Measurements from ENCODE around the gene CCDC12.

The CCDC12 gene

DNA sequence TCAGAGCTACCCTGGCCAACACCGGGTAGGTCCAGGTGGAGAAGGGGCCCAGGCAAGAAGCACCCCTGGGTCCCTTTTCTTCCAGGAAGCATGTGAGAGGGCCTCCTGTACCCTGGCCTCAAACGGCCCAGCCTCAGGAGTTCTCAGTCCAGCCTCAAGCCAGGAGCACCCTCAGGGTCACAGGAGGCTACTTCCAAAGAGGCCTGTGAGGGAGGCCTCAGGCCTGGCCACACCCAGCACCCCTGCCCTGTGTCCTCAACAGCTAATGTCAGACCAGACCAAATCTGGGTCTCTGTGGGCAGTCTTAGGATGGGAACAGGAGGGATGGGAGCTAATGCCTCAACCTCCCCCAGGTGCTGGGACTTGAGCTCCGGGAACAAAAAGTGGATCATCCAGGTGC, 75.5 kb downstream of the CCDC12 start:
- H3K27me3 ChIP-seq (ENCODE audit: control insufficient read depth, insufficient read depth, low read length), result no peaks in the 10 kb centered on the region
- no peaks in the 10 kb centered on the region for H3K9me3 ChIP-seq (ENCODE audit: control insufficient read depth, insufficient read depth, low read length)
- H3K4me3 ChIP-seq (ENCODE audit: low read depth, low read length), result no peak overlapping the region
- no peaks in the 10 kb centered on the region for H3K36me3 ChIP-seq (ENCODE audit: control insufficient read depth, insufficient read depth, low read length)
- no peak overlapping the region for H3K9ac ChIP-seq (ENCODE audit: low read depth, low read length)
- H3K4me1 ChIP-seq (ENCODE audit: control insufficient read depth, insufficient read depth, low read length), result no peaks in the 10 kb centered on the region

DNA sequence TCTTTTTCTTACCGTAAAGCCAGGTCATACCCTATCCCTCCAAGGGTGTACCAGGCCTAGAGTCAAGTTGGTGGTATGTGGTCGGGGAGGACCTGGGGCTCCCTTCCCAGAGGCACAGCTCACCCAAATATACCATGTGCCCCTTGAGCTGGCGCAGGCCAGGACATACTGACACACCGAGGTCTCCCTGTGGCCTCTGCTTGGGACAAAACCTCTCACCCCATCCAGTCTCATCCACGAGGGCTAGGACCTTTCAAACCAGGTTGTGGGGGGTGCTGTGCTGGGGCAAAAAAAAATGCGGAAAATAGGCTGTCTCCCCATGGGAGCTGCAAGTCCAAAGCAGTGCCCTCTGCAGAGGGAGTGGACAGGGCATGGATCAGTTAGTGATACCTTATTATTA, 76.2 kb downstream of the CCDC12 start:
- Histone ChIP-seq H3K9me3 (ENCODE audit: control insufficient read depth, insufficient read depth, low read length) (no peaks in the 10 kb centered on the region), H3K9ac (ENCODE audit: low read depth, low read length) (no peak overlapping the region), H3K36me3 (ENCODE audit: control insufficient read depth, insufficient read depth, low read length) (no peaks in the 10 kb centered on the region), H3K4me1 (ENCODE audit: control insufficient read depth, insufficient read depth, low read length) (no peaks in the 10 kb centered on the region), H3K27me3 (ENCODE audit: control insufficient read depth, insufficient read depth, low read length) (no peaks in the 10 kb centered on the region), H3K4me3 (ENCODE audit: low read depth, low read length) (no peak overlapping the region)

DNA sequence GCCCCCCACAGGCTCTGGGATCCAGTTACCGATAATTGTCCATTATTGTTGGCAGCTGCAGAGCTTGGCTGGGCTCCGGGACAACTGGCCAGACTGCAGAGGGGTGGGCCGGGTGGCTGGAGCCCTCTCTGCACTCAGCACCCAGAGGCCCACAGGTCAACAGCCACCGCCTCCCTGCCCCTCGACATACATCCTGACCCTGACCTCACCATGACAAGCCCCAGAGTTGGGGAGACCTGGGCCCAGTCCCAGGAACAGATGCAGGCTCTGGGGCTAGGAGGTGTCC, 76.6 kb downstream of the CCDC12 start:
- Histone ChIP-seq H3K4me1 (ENCODE audit: control insufficient read depth, insufficient read depth, low read length) (no peaks in the 10 kb centered on the region), H3K4me3 (ENCODE audit: low read depth, low read length) (no peak overlapping the region), H3K9me3 (ENCODE audit: control insufficient read depth, insufficient read depth, low read length) (no peaks in the 10 kb centered on the region), H3K27me3 (ENCODE audit: control insufficient read depth, insufficient read depth, low read length) (no peaks in the 10 kb centered on the region), H3K36me3 (ENCODE audit: control insufficient read depth, insufficient read depth, low read length) (no peaks in the 10 kb centered on the region), H3K9ac (ENCODE audit: low read depth, low read length) (no peak overlapping the region)

DNA sequence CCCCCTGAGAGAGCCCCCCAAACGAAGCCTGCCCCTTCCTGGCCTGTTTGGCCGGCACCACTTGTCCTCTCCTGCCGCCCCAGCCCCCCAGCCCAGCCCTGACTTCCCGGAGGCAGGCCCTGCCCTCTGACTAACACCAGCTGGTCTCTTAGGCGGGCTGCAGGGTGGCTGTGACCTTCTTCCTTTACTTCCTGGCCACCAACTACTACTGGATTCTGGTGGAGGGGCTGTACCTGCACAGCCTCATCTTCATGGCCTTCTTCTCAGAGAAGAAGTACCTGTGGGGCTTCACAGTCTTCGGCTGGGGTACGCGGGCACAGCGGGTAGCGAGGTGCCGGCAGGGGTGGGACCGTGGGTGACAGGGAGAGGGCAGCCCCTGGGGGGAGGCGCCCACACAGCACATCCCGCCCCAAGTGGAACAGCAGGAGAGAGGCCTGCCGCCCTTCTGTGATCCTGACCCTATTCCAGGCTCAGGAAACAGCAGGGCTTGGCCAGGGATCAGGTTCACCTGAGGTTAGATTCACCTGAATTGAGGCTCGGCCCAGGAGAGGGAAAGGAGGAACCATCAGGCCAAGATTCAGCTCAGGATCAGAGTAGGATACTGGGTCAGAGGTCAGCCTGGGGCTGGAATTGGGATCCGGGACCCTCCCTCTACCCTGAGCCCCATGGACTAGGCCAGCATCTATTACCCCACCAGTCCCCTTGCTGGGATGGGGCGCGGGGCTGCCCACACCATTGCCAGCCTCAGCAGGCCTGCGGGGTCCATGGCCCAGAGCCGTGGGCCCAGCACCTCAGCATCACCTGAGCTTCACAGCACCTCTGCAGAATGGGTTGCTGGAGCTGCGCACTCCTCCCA, 77.2 kb downstream of the CCDC12 start:
- H3K4me3 ChIP-seq (ENCODE audit: low read depth, low read length), result no peak overlapping the region
- no peaks in the 10 kb centered on the region for H3K36me3 ChIP-seq (ENCODE audit: control insufficient read depth, insufficient read depth, low read length)
- H3K4me1 ChIP-seq (ENCODE audit: control insufficient read depth, insufficient read depth, low read length), result no peaks in the 10 kb centered on the region
- H3K9me3 ChIP-seq (ENCODE audit: control insufficient read depth, insufficient read depth, low read length), result no peaks in the 10 kb centered on the region
- H3K27me3 ChIP-seq (ENCODE audit: control insufficient read depth, insufficient read depth, low read length), result no peaks in the 10 kb centered on the region
- H3K9ac ChIP-seq (ENCODE audit: low read depth, low read length), result no peak overlapping the region

DNA sequence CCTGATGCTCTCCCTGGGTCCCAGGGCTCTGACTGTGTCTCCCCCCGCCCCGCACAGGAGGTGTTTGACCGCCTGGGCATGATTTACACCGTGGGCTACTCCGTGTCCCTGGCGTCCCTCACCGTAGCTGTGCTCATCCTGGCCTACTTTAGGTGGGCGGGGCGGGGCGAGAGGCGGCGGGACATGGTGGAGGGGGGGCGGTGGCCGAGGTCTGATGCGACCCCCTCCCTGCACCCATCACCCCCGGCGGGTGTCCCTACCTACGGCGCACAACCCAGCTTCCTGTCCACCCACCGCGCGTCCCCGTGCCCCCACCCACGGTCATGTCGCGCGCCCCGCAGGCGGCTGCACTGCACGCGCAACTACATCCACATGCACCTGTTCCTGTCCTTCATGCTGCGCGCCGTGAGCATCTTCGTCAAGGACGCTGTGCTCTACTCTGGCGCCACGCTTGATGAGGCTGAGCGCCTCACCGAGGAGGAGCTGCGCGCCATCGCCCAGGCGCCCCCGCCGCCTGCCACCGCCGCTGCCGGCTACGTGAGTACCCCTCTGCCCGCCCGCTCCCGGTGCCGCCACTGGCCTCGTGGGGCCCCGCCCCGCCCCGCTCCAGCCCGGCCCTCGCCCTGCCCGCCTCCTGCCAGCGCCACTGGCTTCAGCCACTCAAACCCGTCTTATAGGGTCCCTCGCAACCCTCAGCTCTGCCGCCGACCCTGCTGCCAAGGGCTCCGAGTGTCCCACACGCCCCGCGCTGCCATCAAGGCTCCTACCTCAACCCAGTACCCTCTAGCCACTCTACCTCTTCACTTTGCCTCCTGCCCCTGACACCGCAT, 78.0 kb downstream of the CCDC12 start:
- Histone ChIP-seq H3K9ac (ENCODE audit: low read depth, low read length) (no peak overlapping the region), H3K36me3 (ENCODE audit: control insufficient read depth, insufficient read depth, low read length) (no peaks in the 10 kb centered on the region), H3K4me1 (ENCODE audit: control insufficient read depth, insufficient read depth, low read length) (peaks cover 3% of the 10 kb centered on the region), H3K27me3 (ENCODE audit: control insufficient read depth, insufficient read depth, low read length) (peaks cover 3% of the 10 kb centered on the region), H3K4me3 (ENCODE audit: low read depth, low read length) (no peak overlapping the region), H3K9me3 (ENCODE audit: control insufficient read depth, insufficient read depth, low read length) (no peaks in the 10 kb centered on the region)

GRCh38 chr3:46897829-46898320, 78.7 kb downstream of the CCDC12 start:
- H3K36me3 ChIP-seq (ENCODE audit: control insufficient read depth, insufficient read depth, low read length), result no peaks in the 10 kb centered on the region
- no peak overlapping the region for H3K4me3 ChIP-seq (ENCODE audit: low read depth, low read length)
- peaks cover 10% of the 10 kb centered on the region for H3K27me3 ChIP-seq (ENCODE audit: control insufficient read depth, insufficient read depth, low read length)
- no peak overlapping the region for H3K9ac ChIP-seq (ENCODE audit: low read depth, low read length)
- H3K4me1 ChIP-seq (ENCODE audit: control insufficient read depth, insufficient read depth, low read length), result peaks cover 4% of the 10 kb centered on the region
- H3K9me3 ChIP-seq (ENCODE audit: control insufficient read depth, insufficient read depth, low read length), result no peaks in the 10 kb centered on the region

DNA sequence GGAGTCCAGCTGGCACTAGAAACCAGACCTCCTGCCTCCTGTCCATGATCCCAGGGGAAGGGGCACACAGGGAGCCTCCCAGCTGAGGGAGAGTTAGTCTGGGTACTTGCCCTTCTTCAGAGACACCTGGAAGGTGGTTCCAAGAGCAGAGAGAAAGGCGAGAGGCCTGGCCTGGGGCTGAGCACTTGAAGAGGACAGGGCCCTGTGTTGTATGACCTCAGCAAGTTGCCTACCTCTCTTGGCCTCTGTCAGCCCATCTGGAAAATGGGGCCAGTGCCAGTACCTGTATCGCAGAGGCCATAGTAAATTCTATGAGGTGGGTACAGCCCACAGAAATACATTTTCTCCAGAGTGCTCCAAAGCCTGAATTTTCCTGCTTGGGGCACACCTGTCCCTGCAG, 79.5 kb downstream of the CCDC12 start:
- Histone ChIP-seq H3K4me3 (ENCODE audit: low read depth, low read length) (no peak overlapping the region), H3K4me1 (ENCODE audit: control insufficient read depth, insufficient read depth, low read length) (peaks cover 4% of the 10 kb centered on the region), H3K9ac (ENCODE audit: low read depth, low read length) (no peak overlapping the region), H3K27me3 (ENCODE audit: control insufficient read depth, insufficient read depth, low read length) (peaks cover 12% of the 10 kb centered on the region), H3K9me3 (ENCODE audit: control insufficient read depth, insufficient read depth, low read length) (no peaks in the 10 kb centered on the region), H3K36me3 (ENCODE audit: control insufficient read depth, insufficient read depth, low read length) (no peaks in the 10 kb centered on the region)

DNA sequence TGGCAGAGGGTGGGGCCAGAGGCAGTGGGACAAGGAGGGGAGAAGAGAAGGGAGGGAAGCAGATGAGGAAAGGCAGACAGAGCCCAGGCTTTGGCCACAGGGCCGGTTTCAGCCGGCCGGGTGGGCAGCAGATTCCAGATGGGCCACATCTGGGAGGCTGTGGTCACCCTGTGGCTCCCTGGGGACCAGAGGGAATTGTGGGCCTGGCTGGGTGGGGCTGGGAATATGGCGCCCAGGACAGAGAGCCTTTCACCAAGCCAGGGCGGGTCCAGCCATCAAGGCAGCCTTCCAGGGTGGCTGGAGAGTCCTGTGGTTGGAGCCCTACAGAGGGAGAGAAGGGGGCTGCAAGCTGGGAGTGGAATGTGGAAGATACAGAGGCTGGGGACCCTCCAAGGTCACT, 80.2 kb downstream of the CCDC12 start:
- peaks cover 19% of the 10 kb centered on the region for H3K27me3 ChIP-seq (ENCODE audit: control insufficient read depth, insufficient read depth, low read length)
- no peak overlapping the region for H3K4me3 ChIP-seq (ENCODE audit: low read depth, low read length)
- no peaks in the 10 kb centered on the region for H3K9me3 ChIP-seq (ENCODE audit: control insufficient read depth, insufficient read depth, low read length)
- H3K36me3 ChIP-seq (ENCODE audit: control insufficient read depth, insufficient read depth, low read length), result no peaks in the 10 kb centered on the region
- H3K9ac ChIP-seq (ENCODE audit: low read depth, low read length), result no peak overlapping the region
- peaks cover 4% of the 10 kb centered on the region for H3K4me1 ChIP-seq (ENCODE audit: control insufficient read depth, insufficient read depth, low read length)

GRCh38 chr3:46895761-46896160, 80.8 kb downstream of the CCDC12 start:
- Histone ChIP-seq H3K27me3 (ENCODE audit: control insufficient read depth, insufficient read depth, low read length) (peaks cover 25% of the 10 kb centered on the region), H3K9ac (ENCODE audit: low read depth, low read length) (no peak overlapping the region), H3K36me3 (ENCODE audit: control insufficient read depth, insufficient read depth, low read length) (no peaks in the 10 kb centered on the region), H3K9me3 (ENCODE audit: control insufficient read depth, insufficient read depth, low read length) (no peaks in the 10 kb centered on the region), H3K4me3 (ENCODE audit: low read depth, low read length) (no peak overlapping the region), H3K4me1 (ENCODE audit: control insufficient read depth, insufficient read depth, low read length) (peaks cover 4% of the 10 kb centered on the region)

DNA sequence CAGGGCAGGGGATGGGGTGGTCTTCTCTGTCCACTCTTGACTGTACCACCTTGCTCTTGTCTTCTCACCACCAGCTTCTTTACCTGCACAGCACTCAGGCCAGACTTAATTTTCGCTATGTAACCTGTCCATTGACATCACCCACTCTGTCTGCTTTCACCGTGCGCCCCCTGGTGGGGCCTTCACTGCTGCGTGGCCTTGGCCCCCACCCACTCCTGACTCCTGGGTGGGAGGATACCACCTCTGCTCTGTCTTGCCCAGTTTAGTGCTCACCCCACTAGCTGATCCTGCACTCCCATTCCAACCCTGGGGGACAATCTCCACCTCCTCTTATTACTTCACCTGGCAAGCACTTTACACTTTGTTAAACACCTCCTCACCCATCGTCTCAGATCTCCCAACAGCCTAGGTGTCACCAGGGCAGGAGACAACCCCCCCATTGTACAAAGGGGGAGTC, 81.3 kb downstream of the CCDC12 start:
- Histone ChIP-seq H3K9me3 (ENCODE audit: control insufficient read depth, insufficient read depth, low read length) (no peaks in the 10 kb centered on the region), H3K36me3 (ENCODE audit: control insufficient read depth, insufficient read depth, low read length) (no peaks in the 10 kb centered on the region), H3K4me3 (ENCODE audit: low read depth, low read length) (no peak overlapping the region), H3K4me1 (ENCODE audit: control insufficient read depth, insufficient read depth, low read length) (peaks cover 4% of the 10 kb centered on the region), H3K27me3 (ENCODE audit: control insufficient read depth, insufficient read depth, low read length) (peaks cover 30% of the 10 kb centered on the region), H3K9ac (ENCODE audit: low read depth, low read length) (no peak overlapping the region)

- Histone ChIP-seq H3K36me3 (ENCODE audit: control insufficient read depth, insufficient read depth, low read length) (no peaks in the 10 kb centered on the region), H3K4me3 (ENCODE audit: low read depth, low read length) (no peak overlapping the region), H3K4me1 (ENCODE audit: control insufficient read depth, insufficient read depth, low read length) (peaks cover 4% of the 10 kb centered on the region), H3K9ac (ENCODE audit: low read depth, low read length) (no peak overlapping the region), H3K9me3 (ENCODE audit: control insufficient read depth, insufficient read depth, low read length) (no peaks in the 10 kb centered on the region), H3K27me3 (ENCODE audit: control insufficient read depth, insufficient read depth, low read length) (peaks cover 40% of the 10 kb centered on the region)
These were observed 82.3 kb downstream of the CCDC12 start for GRCh38 chr3:46894256-46894655.

GRCh38 chr3:46893763-46894162, 82.8 kb downstream of the CCDC12 start:
- H3K4me3 ChIP-seq (ENCODE audit: low read depth, low read length), result no peak overlapping the region
- no peak overlapping the region for H3K9ac ChIP-seq (ENCODE audit: low read depth, low read length)
- no peaks in the 10 kb centered on the region for H3K9me3 ChIP-seq (ENCODE audit: control insufficient read depth, insufficient read depth, low read length)
- peaks cover 4% of the 10 kb centered on the region for H3K4me1 ChIP-seq (ENCODE audit: control insufficient read depth, insufficient read depth, low read length)
- no peaks in the 10 kb centered on the region for H3K36me3 ChIP-seq (ENCODE audit: control insufficient read depth, insufficient read depth, low read length)
- peaks cover 44% of the 10 kb centered on the region for H3K27me3 ChIP-seq (ENCODE audit: control insufficient read depth, insufficient read depth, low read length)
